HG02943 (cell line): ENCODE results near the gene OGN.
"Not testable (repeated sequence)": the region's sequence is repeated elsewhere in the genome, so short reads cannot be mapped to it uniquely, and the experiment has no call there.

Experiments
- ATAC-seq: cut with Tn5 transposase; IDR thresholded peaks from one replicate; pipeline ENCODE4 v1.9.1; 2021; ENCODE audit warnings: mild to moderate bottlenecking, low read depth, moderate library complexity; ENCODE audit not compliant: unreplicated experiment

The OGN gene, protein sequence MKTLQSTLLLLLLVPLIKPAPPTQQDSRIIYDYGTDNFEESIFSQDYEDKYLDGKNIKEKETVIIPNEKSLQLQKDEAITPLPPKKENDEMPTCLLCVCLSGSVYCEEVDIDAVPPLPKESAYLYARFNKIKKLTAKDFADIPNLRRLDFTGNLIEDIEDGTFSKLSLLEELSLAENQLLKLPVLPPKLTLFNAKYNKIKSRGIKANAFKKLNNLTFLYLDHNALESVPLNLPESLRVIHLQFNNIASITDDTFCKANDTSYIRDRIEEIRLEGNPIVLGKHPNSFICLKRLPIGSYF

DNA sequence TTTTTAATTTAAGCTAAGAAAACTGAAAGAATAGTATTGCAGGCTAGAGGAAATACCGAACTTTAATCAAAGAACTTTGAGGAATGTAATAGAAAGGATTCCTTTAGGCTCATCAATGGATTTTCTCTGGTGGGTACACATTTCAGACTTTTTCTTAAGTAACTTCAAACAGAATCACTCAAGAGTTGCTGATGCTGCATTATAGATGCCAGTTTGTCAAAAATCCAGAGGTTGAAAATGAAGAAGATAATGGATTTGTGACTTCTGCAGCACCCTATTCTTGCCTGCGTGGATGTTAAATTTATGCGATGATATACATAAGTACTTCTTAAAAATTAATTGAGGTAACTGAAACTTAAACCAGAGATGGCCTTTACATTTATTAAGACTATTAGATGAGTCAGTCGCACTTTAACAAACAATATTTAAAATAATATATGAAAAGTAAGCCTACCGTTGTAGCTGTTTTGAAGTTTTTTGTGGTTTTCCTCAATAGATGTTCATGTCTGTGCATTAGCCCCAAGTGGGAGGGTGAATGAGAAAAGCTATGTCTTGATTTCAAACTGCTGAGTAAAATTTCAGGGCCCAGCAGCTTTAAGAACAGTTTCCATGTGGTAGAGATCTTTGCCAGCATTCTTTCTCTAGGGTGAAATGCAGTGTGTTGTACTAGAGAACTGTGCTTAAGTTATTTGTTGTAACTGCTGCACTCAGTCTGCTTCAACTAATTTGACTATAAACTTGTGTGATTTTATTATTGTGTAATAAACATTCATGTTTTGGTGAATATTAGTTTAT lies at the start of gene OGN:
Gene OGN (minus strand): TSS at position 537 of the 795 bp plus-strand sequence. CDS start 1,171 bp downstream, outside the sequence.
- ATAC-seq = no peak

GRCh38 chr9:92446536-92446935 lies 42.2 kb upstream of the OGN start:
- ATAC-seq = no peak

DNA sequence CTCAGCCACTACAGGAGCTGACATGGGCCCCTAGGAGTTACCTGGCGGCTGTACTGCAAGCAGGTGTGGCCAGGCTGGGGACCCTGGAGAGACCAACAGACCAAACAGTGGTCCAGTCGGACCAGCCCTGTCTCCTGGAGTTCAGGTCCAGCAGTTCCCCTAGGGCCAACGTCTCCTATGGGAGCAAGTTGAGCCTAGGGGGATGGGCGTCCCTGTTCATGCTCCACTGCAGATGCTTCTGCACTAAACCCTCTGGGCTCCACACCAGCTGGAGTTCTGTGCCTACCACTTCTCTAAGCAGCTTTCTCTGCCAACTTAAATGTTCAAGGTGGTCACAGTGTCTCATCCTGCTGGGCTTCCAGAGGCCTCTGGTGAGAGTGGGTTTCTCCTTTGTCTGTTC lies 40.5 kb upstream of the OGN start:
- ATAC-seq = no peak

GRCh38 chr9:92440751-92441046 lies 36.3 kb upstream of the OGN start:
- no peak for ATAC-seq

DNA sequence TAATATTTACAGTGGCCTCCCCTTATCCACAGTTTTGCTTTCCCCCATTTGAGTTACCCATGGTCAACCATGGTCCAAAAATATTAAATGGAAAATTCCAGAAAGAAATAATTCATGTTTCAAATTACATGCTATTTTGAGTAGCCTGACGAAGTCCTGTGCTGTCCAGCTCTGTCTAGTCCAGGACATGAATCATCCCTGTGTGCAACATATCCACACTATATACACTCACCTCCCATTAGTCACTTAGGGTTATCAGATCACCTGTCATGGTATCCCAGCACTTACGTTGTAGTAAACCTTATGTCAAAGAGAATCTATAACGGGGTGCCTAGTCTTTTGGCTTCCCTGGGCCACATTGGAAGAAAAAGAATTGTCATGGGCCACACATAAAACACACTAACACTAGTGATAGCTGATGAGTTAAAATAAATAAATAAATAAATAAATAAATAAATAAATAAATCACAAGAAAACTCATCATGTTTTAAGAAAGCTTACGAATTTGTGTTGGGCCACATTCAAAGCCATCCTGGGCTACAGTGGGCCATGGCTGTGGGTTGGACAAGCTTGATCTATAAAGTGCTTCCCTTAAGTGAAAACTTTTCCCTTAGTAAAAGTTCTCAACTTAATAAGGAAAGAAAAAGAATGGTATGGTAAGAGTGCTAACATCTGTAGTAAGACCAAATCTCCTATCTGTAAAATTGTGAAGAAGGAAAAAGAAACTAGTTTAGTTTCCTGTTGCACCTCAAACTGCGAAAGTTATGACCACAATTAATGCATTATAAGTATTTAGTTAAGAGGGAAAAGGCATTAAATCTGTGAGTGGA lies 35.8 kb upstream of the OGN start:
- ATAC-seq = no peak

DNA sequence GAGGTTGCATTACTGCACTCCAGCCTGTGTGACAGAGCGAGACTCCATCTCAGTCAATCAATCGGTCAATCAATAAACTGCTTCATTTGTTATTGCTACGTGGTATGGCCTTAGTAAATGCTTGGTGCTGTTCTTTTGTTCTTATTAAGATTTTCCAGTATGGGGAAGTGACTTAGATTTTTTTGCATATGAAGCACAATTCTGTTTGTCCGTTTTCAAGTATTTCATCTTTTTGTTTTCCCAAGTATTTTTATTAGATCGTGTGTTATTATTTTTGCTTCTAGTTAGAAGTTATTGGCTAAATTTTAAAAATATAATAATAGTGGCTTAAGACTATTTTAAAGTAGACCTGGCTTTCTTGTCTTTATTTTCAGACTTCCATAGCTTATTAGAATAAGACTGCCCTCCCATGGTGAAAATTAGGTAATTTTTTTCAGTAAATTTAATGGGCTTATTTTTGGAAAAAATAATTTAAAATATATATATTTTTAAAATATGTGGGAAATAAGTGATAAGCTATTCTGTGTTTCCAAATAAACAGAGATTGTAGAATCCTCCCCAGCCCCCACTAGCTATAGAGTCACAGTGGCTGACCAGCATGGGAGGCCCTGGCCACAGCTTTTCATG lies 34.6 kb upstream of the OGN start:
- no peak for ATAC-seq

DNA sequence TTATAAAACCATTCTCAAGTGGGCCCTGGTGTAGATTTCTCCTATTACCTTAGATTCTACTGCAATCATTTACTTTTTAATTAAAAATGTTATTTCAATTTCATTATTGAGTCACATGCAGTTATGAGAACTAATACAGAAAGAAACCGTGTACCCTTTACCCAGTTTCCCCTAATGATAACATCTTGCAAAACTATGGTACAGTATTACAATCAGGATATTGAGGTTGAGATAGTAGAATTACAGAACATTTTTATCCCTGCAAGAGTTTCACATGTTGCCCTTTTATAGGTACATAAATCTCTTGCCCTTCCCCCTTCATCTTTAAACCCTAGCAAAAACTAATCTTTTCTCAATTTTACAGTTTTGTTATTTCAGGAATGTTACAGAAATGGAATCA lies 30.9 kb upstream of the OGN start:
- no peak for ATAC-seq

GRCh38 chr9:92432972-92433548 lies 28.7 kb upstream of the OGN start:
- no peak for ATAC-seq

DNA sequence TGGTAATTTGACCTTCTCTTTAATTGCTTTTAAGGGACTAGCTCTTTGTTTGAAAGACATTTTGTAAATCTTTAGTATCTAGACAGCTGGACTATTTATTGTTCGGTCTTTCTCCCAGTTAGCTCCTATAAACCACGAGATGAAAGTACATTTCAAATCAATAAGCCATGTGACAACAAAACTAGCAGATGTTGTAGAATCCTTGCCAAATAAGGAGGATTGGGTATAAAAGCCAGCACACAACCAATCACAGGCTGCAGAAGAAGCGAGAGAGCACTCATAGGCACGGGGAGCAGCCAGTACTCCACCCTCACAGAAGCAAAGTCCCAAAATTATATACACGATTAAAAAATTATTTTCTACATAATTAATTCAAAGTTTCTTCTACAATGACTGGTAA lies 28.0 kb upstream of the OGN start:
- no peak for ATAC-seq

DNA sequence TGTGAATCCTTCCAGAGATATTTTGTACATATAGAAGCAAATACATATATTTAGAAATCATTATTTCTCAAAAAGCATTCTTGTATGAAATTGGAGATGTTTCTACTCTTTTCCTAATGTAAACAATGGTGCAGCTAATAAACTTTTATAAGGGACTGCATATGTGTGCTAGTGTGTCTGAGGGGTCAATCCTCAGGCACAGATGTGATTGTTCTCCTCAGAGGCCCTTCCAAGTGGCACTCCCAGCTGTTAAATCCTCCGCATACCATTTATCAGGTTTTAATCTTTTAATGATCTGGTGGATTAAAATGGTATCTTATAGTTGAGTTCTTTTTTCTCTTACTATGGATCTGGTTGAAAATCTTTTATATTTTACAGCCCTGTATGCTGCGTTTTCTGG lies 25.5 kb upstream of the OGN start:
- ATAC-seq = no peak

- no peak for ATAC-seq
Observed at GRCh38 chr9:92426501-92427145, 22.2 kb upstream of the OGN start.

DNA sequence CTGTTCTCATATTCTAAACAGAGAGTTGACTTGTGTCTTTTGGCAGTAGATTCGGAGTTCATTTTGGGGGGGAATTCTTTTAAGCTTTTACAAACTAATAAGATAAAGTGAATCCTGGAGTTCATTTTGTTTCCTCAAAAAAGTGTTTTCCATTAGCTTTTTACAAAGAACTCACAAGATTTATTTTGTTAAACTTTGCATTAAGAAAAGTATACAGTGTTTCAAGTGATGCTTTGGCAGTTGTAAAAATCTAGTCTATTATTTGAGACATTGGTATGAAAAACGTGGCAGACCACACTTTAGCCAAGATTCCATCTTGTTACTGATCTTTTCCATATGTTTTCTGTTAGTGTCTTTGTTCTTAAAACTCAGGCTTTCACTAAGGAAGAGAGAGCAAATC lies 21.1 kb upstream of the OGN start:
- ATAC-seq = no peak

GRCh38 chr9:92424340-92424739 lies 20.0 kb upstream of the OGN start, which contains the start of gene OMD:
Gene OMD (minus strand): TSS chr9:92424471. CDS start chr9:92417558, 6,913 bp downstream.
- ATAC-seq = no peak

DNA sequence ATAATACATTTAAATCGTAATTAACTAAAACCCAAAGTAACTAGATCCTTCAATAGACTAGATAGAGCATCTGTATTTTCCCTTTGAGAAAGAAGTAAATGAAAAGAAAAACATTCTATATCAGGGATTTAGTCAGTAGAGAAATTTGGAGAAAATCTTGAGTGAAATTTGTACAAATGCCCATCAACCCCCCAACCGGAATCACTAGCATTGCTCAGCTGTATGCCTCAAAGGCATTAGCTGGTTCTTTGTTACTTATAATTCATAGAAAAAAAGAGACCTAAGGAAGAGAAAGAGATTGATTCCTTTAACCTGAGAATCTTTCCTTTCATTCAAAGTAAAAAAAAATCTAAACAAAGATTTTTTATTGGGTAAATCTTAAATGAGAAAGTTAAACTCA lies 19.2 kb upstream of the OGN start:
- no peak for ATAC-seq

DNA sequence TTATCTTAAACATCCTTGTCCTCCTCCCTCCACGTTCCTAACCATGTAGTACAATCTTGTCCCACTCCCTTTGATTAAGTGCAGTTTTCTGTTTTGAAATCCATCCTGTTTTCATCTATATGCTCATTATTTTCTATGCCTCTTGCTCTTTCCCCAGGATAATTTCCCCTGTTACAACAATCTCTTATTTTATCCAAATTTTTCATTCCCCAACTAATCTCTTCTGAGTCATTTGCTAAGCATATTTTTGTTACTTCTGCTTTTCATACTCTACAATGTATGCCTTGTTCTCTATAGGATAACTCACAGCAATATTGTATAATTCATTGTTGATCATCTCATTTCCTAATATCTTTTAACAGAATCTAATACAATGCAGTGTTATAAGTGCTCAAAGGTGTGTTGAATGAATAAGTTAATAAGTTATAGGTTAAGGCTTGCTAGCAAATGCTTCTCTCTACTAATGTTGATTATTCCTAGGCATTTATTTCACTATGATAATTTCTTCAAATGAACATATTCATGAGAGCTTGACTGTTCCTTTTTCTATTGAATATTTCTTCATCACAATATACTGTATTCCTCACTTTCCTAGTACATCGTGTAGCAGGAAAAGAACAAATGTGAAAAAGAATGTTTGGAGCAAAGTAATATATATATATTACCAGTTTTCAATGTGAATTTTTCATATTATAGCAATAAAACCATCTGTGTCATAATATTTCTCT lies 18.4 kb upstream of the OGN start:
- no peak for ATAC-seq

DNA sequence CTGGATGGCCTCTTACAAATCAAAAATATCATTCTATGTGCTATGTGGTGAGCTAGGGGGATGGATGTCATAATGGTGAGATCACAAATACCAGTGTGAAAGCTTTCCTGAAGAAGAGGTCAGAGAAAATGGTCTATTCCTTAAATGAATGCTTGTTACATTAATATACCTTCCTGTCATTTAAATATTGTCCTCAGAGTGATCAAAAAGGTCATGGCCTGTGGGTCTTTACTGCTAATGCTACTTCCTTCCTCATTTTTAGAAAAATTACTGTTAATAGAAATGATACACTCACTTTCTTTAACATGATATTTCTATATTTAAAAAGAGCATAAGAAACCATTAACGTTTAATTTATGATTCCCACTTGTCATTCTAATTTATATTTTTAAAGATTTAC lies 10.2 kb upstream of the OGN start:
- ATAC-seq = no peak

DNA sequence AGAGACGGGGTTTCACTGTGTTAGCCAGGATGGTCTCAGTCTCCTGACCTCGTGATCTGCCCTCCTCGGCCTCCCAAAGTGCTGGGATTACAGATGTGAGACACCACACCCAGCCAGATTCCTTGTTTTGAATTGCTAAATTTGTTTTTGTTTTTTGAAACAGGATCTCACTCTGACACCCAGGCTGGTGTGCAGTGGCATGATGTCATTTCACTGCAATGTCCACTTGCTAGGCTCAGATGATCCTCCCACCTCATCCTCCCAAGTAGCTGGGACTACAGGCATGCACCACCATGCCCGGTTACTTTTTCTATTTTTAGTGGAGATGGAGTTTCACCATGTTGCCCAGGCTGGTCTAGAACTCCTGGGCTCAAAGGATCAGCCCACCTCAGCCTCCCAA lies 6.8 kb upstream of the OGN start:
- ATAC-seq = not testable (repeated sequence)

- ATAC-seq = no peak
Observed at GRCh38 chr9:92408747-92409478, 4.5 kb upstream of the OGN start.

DNA sequence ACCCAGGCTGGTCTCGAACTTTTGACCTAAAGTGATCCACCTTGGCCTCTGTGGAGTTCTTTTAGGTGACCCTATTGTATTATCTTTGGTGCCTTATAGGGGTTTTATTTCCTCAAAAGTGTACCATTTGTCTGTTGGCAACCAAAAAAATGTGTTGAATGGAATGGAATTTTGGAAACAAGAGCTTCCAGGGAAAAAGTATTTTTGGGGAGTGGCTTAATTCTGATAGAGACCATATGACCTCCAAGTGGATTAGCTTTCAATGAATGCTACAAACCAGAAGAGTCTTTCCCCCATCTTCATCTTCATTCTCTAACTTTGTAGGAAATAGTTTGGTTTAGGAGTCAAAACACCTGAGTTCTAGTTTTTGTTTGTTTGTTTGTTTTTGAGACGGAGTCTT lies 3.4 kb upstream of the OGN start:
- no peak for ATAC-seq
